Muscle layer of colon (tissue), 2 donors: Measurements from ENCODE around the gene CALD1.
A peak's percentile ranks its signal among the peaks of the same experiment; 100 is the strongest.

Source experiments
- H3K27ac ChIP-seq: one replicate; pipeline ENCODE4 v1.7.0; 2013; ENCODE audit warnings: low read depth, mild to moderate bottlenecking, low read length, moderate library complexity
- H3K27me3 ChIP-seq, 2 donors: one replicate each; pipeline ENCODE4 v1.7.0; 2013; ENCODE audit warnings: low read length in 2 of 2, mild to moderate bottlenecking in 2 of 2; ENCODE audit not compliant: insufficient read depth in 2 of 2, control insufficient read depth in 1 of 2
- H3K36me3 ChIP-seq: one replicate; pipeline ENCODE4 v1.7.0; 2013; ENCODE audit warnings: mild to moderate bottlenecking, low read length; ENCODE audit not compliant: insufficient read depth
- H3K4me1 ChIP-seq: one replicate; pipeline ENCODE4 v1.7.0; 2013; ENCODE audit warnings: mild to moderate bottlenecking, low read length; ENCODE audit not compliant: insufficient read depth
- H3K4me3 ChIP-seq, 2 donors: one replicate each; pipeline ENCODE4 v1.7.0; 2013; ENCODE audit warnings: low read length in 2 of 2, low read depth in 1 of 2, mild to moderate bottlenecking in 1 of 2, moderate library complexity in 1 of 2
- H3K9ac ChIP-seq: one replicate; pipeline ENCODE4 v1.7.0; 2013; ENCODE audit warnings: low read length
- H3K9me3 ChIP-seq: one replicate; pipeline ENCODE4 v1.7.0; 2013; ENCODE audit warnings: mild to moderate bottlenecking, low read length
- donor health status: abdominal sarcoma.
- donor health status: Adenocarcinoma of cecum.

Gene CALD1

GRCh38 chr7:134767520-134768168, 11.8 kb upstream of the CALD1 start:
- Histone ChIP-seq H3K27ac (no peak overlapping the region), H3K4me1 (no peaks in the 10 kb centered on the region), H3K9me3 (no peaks in the 10 kb centered on the region), H3K4me3 (no peak overlapping the region), H3K9ac (no peak overlapping the region), H3K36me3 (no peaks in the 10 kb centered on the region), H3K27me3 (no peaks in the 10 kb centered on the region)

DNA sequence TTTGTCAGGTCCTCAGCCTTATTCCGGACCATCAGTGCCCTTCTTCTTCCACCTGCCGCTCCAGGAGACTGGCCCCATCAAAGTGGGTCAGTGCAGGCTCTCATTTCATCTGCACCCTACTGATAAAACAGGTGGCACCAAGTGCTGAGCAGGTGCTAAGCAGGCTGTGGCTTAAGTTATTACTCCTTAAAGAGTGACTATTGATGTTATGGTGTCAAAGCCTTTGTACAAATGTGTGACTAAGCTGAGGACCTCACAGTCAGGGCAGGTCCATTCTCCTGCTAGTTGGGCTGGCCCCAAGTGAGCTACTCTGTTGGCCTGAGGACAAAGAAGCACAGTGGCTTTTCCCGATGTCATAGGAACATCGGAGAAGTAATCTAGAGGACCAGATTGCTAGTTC, 11.2 kb upstream of the CALD1 start:
- H3K36me3 ChIP-seq = no peaks in the 10 kb centered on the region
- no peak overlapping the region for H3K4me3 ChIP-seq
- no peaks in the 10 kb centered on the region for H3K9me3 ChIP-seq
- H3K27me3 ChIP-seq = no peaks in the 10 kb centered on the region
- H3K4me1 ChIP-seq = no peaks in the 10 kb centered on the region
- no peak overlapping the region for H3K27ac ChIP-seq
- H3K9ac ChIP-seq = no peak overlapping the region

- Histone ChIP-seq H3K9ac (no peak overlapping the region), H3K27me3 (no peaks in the 10 kb centered on the region), H3K36me3 (no peaks in the 10 kb centered on the region), H3K4me3 (no peak overlapping the region), H3K27ac (no peak overlapping the region), H3K4me1 (no peaks in the 10 kb centered on the region), H3K9me3 (no peaks in the 10 kb centered on the region)
Measured at GRCh38 chr7:134770676-134771075, 8.8 kb upstream of the CALD1 start.

GRCh38 chr7:134771111-134771510, 8.3 kb upstream of the CALD1 start:
- Histone ChIP-seq H3K4me1 (no peaks in the 10 kb centered on the region), H3K27ac (no peak overlapping the region), H3K27me3 (no peaks in the 10 kb centered on the region), H3K4me3 (no peak overlapping the region), H3K9ac (no peak overlapping the region), H3K36me3 (no peaks in the 10 kb centered on the region), H3K9me3 (no peaks in the 10 kb centered on the region)

DNA sequence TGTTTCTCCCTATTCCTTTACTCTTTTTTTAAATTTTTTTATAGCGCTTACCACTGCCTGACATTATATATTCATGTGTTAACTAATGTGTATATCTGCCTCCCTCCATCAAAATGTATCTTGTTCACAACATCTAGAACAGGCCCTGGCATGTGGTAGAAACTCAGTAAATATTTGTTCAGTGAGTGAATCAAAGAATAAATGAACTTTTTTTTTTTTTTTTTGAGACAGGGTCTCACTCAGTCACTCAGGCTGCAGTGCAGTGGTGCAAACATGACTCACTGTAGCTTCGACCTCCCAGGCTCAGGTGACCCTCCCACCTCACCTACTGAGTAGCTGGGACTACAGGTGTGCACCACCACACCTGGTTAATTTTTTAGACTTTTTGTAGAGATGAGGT, 7.5 kb upstream of the CALD1 start:
- no peaks in the 10 kb centered on the region for H3K36me3 ChIP-seq
- H3K27me3 ChIP-seq = no peaks in the 10 kb centered on the region
- H3K4me3 ChIP-seq = no peak overlapping the region
- H3K9me3 ChIP-seq = no peaks in the 10 kb centered on the region
- no peak overlapping the region for H3K27ac ChIP-seq
- no peaks in the 10 kb centered on the region for H3K4me1 ChIP-seq
- no peak overlapping the region for H3K9ac ChIP-seq

DNA sequence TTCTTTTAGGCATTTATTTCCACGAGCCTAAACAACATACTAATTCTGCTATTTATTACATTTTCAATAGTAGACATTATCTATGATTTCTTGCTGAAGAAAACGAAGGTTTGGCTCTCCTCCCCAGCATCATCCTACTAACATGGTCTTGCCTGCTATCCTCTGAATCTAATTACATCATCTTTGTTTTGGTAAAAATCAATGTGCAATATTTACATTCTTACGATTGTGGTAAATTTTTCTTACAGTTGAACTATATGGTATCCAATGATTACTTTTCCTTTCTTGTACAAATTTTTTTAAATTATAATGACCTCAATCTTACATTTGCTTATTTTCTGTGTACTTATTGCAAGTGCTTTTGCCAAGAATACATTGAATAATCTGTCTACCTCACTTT, 7.0 kb upstream of the CALD1 start:
- Histone ChIP-seq H3K9ac (no peak overlapping the region), H3K9me3 (no peaks in the 10 kb centered on the region), H3K4me3 (no peak overlapping the region), H3K27ac (no peak overlapping the region), H3K4me1 (peaks cover 5% of the 10 kb centered on the region), H3K36me3 (no peaks in the 10 kb centered on the region), H3K27me3 (no peaks in the 10 kb centered on the region)

GRCh38 chr7:134773164-134773563, 6.3 kb upstream of the CALD1 start:
- Histone ChIP-seq H3K9me3 (no peaks in the 10 kb centered on the region), H3K4me3 (no peak overlapping the region), H3K4me1 (peaks cover 12% of the 10 kb centered on the region), H3K36me3 (no peaks in the 10 kb centered on the region), H3K27me3 (no peaks in the 10 kb centered on the region), H3K27ac (no peak overlapping the region), H3K9ac (no peak overlapping the region)

DNA sequence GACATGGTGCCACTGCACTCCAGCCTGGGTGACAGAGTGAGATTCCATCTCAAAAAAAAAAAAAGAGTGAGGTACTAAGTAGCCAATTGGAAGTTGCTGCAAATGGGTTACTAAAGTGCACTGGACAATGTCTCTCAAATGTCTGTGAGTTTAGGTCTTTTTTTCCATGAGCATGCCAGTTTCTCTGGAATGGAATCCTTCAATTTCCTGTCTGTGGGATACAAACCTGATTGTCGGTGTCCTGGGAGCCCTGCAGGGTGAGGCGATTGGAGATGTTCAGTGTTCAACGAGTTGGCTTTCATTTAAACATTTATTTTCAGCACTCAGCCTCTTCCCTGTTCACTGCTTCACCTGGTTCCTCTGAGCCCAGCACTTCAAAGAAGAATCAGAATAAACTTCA, 5.3 kb upstream of the CALD1 start:
- Histone ChIP-seq H3K4me3 (no peak overlapping the region), H3K9me3 (no peaks in the 10 kb centered on the region), H3K9ac (no peak overlapping the region), H3K36me3 (no peaks in the 10 kb centered on the region), H3K27me3 (no peaks in the 10 kb centered on the region), H3K27ac (no peak overlapping the region), H3K4me1 (peaks cover 19% of the 10 kb centered on the region)

- no peaks in the 10 kb centered on the region for H3K9me3 ChIP-seq
- H3K4me1 ChIP-seq = peaks cover 19% of the 10 kb centered on the region
- peak overlapping the region in 1 of 2 donors; percentile 13 for H3K4me3 ChIP-seq
- no peaks in the 10 kb centered on the region for H3K36me3 ChIP-seq
- H3K27ac ChIP-seq = peak overlapping the region; percentile 97
- H3K9ac ChIP-seq = no peak overlapping the region
- no peaks in the 10 kb centered on the region for H3K27me3 ChIP-seq
Measured at GRCh38 chr7:134777470-134777869, 2.0 kb upstream of the CALD1 start.

DNA sequence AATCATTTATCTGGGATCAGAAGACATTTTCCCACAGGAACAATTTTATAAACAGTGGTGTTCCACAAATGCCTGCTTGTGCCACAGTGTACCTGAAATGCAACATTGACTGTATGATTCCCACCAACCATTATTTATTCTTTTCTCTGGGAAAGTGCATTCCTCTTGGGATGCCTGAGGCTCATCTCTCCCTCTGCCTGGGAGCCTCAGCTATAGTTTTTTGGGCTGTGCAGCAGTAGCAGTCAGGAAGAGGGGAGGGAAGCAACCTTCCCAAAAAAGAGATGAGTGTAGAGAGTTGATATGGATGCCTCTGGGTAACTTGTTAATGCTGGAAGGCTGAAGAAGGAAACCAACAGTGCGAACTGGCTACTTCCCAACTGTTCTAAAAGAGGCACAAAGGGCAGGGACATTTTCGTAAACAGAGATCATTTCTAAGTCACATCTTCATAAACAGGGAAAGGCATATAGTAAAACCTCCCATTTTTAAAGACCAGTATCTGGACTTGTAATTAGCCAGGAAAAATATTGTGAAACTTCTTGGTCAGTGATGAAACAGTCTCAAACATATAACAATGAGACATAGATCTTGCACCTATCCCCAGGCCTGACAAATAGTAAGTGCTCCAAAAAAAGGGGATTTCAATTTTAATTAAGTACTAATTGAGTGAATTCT, 1.4 kb upstream of the CALD1 start:
- Histone ChIP-seq H3K9ac (peak overlapping the region; percentile 33), H3K36me3 (no peaks in the 10 kb centered on the region), H3K27me3 (no peaks in the 10 kb centered on the region), H3K4me3 (peak overlapping the region in 1 of 2 donors; percentile 13), H3K9me3 (no peaks in the 10 kb centered on the region), H3K4me1 (peaks cover 19% of the 10 kb centered on the region), H3K27ac (peak overlapping the region; percentile 97)

DNA sequence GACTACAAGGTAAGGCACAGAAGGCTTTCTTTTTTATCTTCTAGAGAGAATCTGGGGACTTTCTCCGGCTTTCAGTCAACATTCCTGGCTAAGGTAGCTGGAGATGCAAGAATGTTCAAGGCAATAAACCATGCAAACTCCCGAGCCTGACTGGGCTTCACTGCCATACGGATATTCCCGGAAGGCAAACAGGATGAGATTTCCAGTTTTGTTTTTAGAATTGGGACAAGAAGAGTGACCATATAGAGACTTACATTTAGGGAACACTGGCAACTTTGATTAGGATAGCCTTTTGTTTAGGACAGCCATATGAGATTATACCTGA, 269 bp downstream of the CALD1 start:
- H3K4me1 ChIP-seq = peaks cover 26% of the 10 kb centered on the region
- H3K27me3 ChIP-seq = no peaks in the 10 kb centered on the region
- peaks cover 4% of the 10 kb centered on the region for H3K36me3 ChIP-seq
- H3K9me3 ChIP-seq = no peaks in the 10 kb centered on the region
- peak overlapping the region; percentile 88 for H3K9ac ChIP-seq
- peak overlapping the region; percentile 97 for H3K27ac ChIP-seq
- H3K4me3 ChIP-seq = peak overlapping the region; percentile 75 to 82
